Superior temporal gyrus (tissue), 1 donor: ENCODE results near the gene AHCTF1.
"Not testable (repeated sequence)": the region's sequence is repeated elsewhere in the genome, so short reads cannot be mapped to it uniquely, and the experiment has no call there.

ENCODE experiments used
- DNase-seq: peaks from one replicate; pipeline ENCODE4 v3.0.0-alpha.2; 2016; ENCODE audit errors: extremely low spot score

AHCTF1 gene

DNA sequence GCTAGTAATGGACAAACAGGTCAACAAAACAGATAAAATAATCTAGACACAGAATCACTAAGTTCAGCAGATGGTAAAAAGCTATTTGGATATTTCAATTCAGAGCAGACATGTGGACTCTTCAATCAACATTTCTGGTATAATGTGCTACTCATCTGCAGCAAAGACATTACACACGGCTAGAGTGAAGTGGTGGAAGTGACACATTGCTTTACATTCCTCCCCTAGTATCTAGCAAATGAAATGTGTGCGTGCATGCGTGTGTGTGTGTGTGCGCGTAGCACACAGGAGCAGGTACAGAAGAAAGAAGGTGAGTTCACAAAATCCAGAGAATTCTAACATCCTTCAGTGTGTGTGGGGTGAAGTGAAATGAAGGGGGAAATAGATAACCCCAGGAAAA is 8.3 kb downstream of the AHCTF1 start:
- no peak for DNase-seq

DNA sequence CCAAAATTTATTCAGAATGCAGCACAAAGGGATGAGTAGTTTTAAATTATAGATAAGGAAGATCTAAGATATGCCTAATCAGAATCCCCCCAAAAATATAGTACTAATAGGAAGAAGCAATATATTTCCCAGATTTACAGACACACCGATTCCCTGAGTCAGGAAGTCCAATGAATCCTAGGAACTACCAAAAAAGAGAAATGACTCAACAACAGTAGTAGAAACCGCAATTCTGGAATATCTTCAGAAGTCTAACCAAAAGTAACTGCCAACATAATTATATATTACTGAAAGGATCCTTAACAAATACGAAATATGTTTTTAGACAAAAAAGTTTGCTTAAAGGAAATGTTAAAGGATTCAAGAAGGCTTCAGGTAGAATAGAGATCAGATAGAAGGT is 10.3 kb downstream of the AHCTF1 start:
- DNase-seq: no peak

DNA sequence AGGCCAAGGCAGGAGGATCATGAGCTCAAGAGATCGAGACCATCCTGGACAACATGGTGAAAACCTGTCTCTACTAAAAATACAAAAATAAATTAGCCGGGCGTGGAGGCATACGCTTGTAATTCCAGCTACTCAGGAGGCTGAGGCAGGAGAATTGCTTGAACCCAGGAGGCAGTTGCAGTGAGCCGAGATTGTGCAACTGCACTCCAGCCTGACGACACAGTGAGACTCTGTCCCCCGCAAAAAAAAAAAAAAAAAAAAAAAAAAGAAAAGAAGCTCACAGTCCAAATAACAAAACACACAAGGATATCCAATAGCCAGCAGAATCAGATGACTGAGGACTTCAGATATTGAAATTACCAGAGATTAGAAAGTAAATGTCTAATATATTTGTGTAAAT is 11.8 kb downstream of the AHCTF1 start:
- no peak for DNase-seq

DNA sequence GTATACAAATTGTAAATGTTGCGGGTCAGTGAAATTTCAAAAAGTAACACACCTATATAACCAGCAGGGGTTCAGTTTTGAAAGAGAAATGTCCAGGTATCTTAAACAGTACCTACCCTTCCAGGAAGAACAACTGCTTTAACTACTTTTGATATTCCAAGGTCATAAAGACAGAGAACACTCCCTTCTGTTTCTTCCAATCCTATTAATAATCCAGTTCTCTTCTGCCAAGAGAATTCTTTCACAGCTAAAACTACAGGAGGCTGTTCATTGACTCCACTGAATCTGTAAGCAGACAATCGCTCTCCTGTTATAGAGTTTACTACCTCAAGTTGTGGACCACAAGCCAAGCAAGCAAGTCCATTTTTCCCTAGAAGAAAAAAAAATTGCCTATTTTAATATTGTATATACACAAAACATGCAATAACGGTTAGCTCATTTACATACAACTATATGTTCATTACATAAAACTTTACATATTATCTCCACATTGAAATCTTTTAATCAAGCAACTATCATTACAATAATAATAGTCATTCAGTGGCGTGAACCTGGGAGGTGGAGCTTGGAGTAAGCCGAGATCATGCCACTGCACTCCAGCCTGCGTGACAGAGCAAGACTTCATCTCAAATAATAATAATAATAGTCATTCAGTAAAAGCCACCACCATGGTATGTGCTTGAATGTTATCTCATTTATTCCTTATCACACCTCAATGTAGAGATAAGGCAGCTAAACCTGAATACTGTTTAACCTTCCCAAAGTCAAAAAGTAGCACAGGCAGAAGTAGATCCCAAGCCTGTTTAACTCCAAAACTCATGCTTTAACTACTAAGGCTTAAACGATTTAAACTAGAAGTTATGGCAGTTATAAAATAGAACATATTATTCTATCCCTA is 15.5 kb downstream of the AHCTF1 start:
- not testable (repeated sequence) for DNase-seq

DNA sequence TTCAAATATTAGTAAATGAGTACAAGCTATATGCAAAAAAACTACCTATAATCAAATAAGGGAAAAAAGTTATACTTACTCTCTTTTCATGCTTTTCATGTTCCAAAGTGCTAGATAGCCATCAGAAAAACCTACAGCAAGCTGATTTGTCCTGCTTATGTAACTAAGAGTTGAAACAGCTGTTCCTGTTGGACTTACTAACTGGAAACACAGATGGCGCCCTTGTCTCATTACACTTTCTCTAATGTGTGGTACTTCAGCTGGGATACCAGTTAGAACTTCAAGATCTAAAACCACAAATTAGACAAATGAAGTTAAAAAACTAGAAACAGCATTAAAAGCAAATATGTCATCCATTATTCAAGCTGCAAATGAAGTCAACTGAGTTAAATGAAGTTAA is 24.3 kb downstream of the AHCTF1 start:
- DNase-seq: peak; percentile 83

DNA sequence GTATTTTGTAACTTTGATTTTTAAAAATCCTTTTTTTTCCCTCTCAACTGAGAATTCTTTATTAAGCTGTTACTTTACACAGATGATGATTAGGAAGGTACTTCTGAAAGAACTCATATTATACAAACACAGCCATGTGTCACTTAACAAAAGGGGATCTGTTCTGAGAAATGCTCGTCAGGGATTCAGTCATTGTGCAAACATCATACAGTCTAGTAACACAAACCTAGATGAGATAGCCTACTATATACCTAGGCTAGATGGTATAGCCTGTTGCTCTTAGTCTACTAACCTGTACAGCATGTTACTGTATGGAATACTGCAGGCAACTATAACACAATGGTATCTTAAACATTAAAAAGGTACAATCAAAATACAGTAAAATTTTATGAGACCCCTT is 24.9 kb downstream of the AHCTF1 start:
- DNase-seq: no peak

DNA sequence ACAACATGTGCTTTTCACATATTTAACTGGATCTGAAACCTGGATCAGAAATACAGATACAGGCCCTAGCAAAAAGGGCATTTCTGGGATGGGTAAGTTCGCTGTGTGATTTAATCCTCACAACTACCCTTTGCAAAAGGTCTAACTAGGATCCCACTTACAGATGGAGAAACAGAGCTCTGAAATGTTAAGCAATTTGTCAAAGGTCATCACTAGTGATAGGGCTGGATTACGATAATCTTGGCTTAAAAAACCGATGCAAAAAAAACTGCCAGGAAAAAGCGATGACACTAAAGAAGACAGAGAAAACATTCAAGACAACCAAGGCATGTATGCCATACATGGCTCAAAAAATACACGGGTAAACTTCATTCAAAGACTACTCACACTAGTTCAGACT is 29.9 kb downstream of the AHCTF1 start:
- no peak for DNase-seq

DNA sequence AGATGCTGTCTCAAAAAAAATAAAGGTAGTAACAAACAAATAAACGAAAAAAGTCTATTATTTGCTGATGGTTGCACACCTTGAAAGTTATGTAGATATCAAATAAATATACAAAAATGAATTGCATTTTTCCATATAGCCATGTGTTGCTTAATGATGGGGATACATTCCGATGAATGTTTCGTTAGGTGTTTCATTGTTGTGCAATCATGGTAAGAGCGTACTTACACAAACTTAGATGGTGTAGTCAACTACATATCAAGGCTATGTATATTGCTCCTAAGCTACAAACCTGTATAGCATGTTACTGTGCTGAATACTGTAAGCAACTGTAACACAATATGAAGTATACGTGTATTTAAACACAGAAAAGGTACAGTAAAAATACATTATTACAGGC is 34.4 kb downstream of the AHCTF1 start:
- DNase-seq: no peak

DNA sequence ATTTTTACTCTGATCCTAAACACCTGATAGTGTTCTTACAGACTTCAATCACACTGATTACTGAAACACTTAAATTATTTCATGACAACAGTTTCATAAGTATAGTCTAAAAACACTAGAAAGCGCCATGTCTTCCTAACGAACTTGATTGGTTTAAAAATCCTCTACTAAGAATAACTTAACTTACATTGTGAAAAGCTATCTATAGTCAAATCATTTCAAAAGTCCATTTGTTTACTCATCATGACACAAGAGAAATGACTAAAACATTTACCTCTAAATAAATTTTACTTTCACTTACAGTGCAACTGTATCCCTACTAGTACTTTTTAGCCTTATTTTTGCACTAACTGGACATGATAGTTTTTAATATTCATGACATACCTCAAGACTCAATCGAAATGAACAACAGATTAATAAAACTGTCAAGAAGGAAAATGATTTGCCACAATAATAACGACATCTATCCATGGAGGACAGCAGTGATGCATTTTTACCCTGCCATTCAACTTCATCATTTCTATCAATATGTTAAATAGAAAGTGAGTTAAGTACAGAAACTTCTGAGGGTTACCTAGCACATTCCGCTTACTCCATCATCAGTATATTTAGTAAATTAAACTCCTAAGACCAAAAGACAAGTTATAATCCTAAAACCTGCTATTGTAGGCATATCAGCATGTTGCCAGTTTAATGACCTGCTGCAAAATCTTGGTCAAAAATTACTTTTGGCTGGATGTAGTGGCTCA is 38.4 kb downstream of the AHCTF1 start:
- no peak for DNase-seq

DNA sequence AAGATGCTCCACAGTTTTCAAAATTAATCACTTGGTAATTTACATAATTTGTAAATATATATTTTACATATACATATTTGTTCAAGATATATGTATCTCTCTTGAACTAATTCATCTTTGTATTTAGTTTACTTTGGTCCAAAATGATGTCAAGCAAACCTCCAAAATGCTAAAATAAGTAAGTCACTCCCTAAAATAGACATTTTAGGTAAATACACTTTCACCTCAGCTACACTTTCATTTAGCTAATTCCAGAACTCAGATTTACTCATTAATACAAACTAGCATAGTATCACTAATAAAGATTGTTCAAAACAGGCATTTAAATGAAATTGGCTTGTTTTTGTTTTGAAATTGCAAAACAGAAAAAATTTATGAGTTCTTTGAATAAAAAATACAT is 40.6 kb downstream of the AHCTF1 start:
- DNase-seq: no peak

DNA sequence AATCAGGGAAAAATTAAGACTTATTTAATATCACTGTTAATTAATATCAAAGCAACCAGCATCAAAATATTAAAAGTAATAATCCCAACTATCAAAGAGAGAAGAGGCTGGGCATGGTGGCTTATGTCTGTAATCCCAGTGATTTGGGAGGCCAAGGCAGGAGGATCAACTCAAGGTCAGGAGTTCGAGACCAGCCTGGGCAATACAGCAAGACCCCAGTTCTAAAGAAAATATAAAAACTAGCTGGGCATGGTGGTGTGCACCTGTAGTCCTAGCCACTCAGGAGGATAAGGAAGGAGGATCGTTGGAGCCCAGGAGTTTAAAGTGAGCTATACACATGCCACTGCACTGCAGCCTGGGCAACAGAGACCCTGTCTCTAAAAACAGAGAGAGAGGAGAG is 43.2 kb downstream of the AHCTF1 start:
- no peak for DNase-seq

DNA sequence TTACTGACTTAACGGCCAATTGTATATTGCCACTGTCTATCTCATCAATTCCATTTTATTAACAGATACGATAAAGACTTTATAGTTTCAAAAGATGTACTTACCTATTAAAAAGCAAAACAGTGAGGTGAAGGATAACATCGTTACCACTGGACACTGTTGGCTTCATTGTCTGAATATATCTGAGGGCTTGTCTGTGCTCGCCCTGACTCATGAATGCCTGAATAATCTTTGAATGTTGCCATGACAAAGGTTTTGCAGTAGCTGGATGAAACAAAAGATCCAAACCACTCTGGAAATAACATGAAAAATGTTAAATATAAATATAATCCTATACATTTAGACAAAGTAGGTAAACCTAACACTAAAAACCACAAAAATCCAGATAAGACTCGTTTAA is 46.4 kb downstream of the AHCTF1 start:
- not testable (repeated sequence) for DNase-seq

DNA sequence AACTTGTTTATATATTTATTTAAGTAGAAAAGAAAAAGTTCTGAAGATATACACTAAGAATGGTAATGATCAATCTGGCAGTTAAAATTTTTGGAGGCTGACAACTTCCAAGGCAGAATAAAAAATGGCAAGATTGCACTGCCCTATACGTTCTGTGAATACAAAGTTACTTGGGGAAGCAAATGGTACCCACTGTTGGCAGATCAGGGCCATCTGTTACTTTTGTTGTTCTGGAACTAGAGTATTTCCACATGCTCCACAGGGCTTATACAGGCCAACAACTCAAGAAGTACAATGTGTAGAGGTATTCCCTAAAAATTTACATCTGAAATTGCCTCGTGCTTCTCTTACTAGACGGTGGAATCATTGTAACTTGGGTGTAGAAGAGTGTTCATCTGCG is 53.2 kb downstream of the AHCTF1 start:
- no peak for DNase-seq

DNA sequence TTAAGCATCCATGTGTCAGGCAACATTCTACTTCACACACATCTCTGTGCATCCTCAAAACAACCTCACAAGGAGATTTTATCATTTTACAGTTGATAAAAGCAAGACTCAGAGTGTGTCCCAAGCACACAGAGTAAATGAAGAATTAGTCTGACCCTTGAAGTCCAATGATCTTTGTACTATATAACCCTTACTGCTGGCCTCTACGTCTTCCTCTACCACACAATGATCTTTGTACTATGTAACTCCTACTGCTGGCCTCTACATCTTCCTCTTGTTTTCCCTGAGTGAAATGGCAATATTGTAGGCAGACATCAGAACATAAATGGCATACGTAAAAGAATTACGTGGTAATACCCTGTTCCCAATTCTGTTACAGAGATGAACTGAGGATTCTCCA is 55.3 kb downstream of the AHCTF1 start:
- DNase-seq: no peak

DNA sequence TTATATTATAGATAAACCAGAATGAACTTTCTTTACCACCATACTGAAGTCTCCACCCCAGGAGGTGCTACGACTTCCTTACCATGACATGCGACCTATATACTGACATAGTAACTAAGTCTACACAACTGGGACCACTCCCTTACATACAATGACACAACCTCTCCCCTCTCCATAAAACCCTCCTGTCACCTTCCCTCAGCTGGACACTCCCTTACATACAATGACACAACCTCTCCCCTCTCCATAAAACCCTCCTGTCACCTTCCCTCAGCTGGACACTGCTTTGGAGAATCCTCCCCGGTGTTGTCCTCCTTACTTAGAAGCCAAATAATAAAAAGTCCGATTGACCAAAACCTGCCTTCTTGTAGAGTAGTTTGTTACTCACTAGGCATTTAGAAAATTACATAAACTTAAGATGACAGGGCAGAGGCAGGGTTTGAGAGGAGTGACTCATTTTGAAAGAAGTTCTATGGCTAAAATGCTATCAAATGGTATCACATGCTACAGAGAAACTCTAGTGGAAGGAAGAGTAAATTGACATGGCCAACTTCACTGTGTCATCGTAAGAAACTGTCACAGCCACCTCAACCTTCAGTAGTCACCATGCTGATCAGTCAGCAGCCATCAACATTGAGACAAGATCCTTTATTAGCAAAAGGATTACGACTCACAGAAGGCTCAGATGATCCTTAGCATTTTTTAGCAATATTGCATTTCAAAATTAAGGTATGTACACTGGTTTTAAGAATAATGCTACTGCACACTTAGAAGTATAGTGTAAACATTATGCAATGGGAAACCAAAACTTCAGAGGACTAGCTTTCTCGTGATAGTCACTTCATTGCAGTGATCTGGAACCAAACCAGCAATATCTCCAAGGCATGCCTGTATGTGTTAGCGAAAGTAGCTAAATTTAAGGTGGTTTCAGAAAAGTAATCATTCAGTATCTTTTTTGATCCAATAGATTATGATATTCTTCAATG is 56.4 kb downstream of the AHCTF1 start:
- no peak for DNase-seq

DNA sequence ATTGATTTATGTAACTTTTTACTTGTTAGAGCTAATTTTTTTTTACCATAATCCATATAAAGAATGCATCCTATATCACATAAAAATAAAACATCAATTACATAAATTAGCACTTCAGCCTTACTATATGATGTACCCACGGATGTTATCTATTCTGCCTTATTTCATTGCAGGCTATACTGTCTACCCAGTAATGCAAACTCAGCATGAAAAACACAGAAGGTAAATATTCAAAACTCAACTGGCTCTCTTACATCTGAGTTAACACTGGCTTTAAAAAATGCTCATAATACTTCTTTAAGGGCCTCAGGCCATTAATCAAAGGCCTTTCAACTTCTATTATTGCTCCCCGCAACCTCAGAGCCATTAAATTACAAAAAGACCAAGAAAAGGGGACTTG is 65.8 kb downstream of the AHCTF1 start:
- DNase-seq: no peak

DNA sequence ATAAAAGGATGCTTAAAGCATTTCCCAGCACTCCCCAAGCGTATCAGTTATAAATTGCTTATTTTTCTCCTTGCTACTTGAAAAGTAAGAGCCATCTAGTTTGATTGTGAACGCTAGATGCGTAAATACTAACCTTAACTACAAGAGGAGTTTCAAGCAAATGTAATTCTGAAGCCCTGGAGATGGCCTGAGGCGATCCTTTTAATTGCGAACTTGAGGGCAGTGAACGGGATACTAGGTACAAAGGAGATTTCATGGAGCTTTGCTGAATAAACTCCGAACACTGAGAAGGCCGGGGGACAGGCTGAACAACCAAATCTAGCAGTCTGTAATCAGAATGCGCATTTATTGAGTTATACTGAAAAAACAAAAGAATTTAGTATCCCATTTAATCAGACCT is 68.0 kb downstream of the AHCTF1 start:
- DNase-seq: not testable (repeated sequence)

DNA sequence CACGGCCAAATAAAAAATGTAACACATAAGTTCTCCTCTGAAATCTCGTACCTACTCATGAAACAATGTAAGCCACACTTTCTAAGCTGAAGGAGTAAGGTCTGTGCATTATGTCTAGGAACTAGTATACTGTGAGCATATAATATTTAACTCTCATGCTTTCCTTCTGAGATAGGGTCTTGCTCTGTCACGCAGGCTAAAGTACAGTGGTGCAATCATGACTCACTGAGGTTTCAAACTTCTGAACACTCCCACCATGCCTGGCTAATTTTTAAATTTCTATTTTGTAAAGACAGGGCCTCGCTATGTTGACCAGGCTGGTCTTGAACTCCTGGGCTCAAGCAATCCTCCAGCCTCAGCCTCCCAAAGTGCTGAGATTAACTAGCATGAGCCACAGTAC is 71.3 kb downstream of the AHCTF1 start:
- DNase-seq: no peak

DNA sequence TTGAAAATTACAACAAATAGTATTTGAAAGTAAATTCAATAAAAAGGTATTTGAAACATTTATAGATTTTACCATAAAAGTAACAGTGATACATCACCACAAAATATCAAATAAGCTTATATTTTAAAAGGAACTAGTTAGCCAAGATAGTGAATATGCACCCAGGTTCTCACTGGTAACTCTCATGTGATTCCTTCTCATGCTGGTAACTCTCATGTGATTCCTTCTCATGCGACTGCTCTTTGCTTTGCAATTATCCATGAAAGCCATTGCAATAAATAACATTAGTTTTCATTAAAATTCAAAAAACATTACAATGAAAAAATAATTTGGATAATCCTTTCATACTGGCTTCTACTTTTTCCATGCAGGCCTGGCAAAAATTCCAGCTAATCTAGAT is 75.4 kb downstream of the AHCTF1 start:
- no peak for DNase-seq

DNA sequence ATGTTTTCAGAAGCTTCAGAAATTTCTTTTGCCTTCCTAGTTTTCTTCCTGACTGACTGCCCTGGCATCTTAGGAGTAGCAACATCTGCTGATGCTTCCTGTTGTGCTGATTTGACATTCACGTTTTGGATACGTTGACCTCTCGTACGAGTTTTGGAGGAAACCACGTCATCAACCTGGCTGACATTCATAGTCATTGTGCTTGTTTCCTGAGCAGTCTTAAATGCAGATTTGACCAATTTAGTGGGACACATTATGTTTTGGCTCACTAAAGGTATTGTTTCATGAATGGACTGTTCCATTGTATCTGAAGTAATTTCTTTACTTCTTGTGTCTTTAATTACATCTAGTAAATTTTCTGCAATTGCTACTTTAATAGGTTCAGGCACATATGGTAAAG is 81.1 kb downstream of the AHCTF1 start:
- DNase-seq: not testable (repeated sequence)

DNA sequence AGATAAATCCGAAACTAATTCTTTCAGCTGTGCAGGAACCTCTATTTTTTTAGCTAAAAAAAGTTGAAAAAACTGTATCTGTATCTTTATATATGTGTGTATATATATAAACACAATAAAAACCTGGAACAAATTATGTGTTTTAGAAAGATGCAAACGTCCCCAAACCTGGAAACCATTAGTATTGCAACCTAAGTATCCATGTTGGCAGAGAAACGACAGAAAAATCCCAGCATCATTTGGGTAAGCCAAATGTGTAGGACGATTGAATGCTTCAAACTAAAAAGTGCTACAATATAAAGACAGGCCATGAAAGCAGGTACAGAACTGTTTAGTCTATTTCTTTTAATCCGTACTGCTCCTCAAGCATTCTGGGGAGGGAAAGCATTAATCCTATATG is 87.9 kb downstream of the AHCTF1 start:
- DNase-seq: no peak

DNA sequence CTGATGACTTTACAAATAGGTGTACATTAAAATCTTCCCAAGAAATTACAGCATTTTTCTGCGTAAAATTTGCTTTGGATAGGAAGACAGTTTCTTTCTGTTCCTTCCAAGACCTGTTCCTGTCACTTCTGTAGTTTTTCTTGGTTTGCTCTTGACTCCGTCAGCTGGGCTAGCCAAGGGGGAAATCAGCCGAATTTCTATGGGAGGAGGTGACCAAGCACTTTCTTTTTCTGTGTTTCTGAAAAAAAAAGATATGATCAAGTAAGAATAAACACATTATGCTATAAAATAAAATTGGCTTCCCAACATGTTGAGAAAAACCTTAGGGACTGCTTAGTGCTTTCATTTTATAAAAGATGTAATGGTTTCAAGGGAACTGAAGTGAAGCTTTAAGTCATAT is 91.0 kb downstream of the AHCTF1 start:
- not testable (repeated sequence) for DNase-seq
